Ovary (tissue), 3 donors: ENCODE data around the gene GPR78.

Experiments used
- EP300 ChIP-seq: sonication (generic); formaldehyde crosslinking; IDR thresholded peaks from one replicate; pipeline ENCODE4 v1.6.1; 2017; ENCODE audit warnings: antibody characterized with exemption
- POLR2A ChIP-seq: fragments of 450-650 bp; IDR thresholded peaks from one replicate; pipeline ENCODE4 v1.6.1; 2017; ENCODE audit warnings: antibody characterized with exemption, mild to moderate bottlenecking, moderate library complexity
- TF ChIP-seq, protein P1 (sequence below), 3 donors: fragments of 450-650 bp in 2 of 3; fragments of 200-600 bp in 1 of 3; IDR thresholded peaks; one replicate each; pipeline versions ENCODE4 v1.5.1 to v1.8.0; 2016 to 2022; ENCODE audit warnings: antibody characterized with exemption in 3 of 3, mild to moderate bottlenecking in 1 of 3
- donor health status: DM: no; HTN: no; CAD: no.

DNA sequence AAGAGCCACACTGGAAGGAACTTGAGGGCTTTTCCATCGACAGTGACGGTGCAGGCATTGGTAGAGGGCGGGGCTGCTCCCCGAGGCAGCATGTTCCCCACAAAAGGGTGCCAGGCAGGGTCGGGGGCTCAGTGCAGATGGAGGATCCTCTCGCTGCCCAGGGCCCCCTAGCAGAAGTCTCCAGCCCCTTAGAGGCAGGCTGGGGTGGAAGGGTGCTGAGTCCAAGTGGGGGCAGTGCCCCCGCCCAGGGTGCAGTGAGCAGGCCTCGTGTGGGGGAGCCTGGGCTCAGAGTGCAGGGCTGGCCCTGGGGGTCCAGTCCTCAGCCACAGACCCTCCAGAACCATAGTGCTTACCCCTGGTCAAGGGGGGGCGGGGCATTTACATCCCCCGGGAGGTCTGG lies 21.4 kb downstream of the GPR78 start:
- TF ChIP-seq EP300: no peak
- TF ChIP-seq, protein P1, sequence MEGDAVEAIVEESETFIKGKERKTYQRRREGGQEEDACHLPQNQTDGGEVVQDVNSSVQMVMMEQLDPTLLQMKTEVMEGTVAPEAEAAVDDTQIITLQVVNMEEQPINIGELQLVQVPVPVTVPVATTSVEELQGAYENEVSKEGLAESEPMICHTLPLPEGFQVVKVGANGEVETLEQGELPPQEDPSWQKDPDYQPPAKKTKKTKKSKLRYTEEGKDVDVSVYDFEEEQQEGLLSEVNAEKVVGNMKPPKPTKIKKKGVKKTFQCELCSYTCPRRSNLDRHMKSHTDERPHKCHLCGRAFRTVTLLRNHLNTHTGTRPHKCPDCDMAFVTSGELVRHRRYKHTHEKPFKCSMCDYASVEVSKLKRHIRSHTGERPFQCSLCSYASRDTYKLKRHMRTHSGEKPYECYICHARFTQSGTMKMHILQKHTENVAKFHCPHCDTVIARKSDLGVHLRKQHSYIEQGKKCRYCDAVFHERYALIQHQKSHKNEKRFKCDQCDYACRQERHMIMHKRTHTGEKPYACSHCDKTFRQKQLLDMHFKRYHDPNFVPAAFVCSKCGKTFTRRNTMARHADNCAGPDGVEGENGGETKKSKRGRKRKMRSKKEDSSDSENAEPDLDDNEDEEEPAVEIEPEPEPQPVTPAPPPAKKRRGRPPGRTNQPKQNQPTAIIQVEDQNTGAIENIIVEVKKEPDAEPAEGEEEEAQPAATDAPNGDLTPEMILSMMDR (IDR thresholded peaks at IDR 0.05): no peak
- TF ChIP-seq POLR2A: no peak
